Hepatocyte (in vitro differentiated cells): ENCODE measurements around the gene ENOSF1.

Experiments used
- EZH2phosphoT487 ChIP-seq: fragments of 200-600 bp; sonication (generic); IDR thresholded peaks from one replicate; pipeline ENCODE4 v1.6.1; 2018; ENCODE audit warnings: antibody characterized with exemption, mild to moderate bottlenecking, low read depth, moderate library complexity; ENCODE audit not compliant: unreplicated experiment, severe bottlenecking
- TF ChIP-seq, protein P1 (sequence below): fragments of 200-600 bp; sonication (generic); IDR thresholded peaks from 2 replicates; pipeline ENCODE4 v1.5.1; 2016; ENCODE audit warnings: antibody characterized with exemption, mild to moderate bottlenecking; ENCODE audit not compliant: poor library complexity

DNA sequence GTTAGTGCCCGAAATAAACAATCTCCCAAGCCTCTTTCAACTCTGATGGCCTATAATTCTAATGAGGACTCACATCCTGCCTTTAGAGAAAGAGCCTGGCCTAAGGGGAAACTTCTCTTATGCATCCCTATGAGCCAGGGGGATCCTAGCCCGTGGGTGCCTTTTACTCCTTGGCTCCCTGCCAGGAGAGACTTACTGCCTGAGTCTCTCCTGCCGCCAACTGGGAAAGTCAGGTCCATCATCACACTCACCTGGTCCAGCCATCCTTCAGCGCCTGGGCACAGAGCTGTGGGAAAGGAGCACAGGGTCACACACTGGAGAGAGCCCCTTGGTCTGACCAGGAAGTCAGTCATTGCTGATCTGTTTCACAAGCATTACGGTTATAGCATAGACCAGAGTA is 24.1 kb downstream of the ENOSF1 start:
- TF ChIP-seq, protein P1, sequence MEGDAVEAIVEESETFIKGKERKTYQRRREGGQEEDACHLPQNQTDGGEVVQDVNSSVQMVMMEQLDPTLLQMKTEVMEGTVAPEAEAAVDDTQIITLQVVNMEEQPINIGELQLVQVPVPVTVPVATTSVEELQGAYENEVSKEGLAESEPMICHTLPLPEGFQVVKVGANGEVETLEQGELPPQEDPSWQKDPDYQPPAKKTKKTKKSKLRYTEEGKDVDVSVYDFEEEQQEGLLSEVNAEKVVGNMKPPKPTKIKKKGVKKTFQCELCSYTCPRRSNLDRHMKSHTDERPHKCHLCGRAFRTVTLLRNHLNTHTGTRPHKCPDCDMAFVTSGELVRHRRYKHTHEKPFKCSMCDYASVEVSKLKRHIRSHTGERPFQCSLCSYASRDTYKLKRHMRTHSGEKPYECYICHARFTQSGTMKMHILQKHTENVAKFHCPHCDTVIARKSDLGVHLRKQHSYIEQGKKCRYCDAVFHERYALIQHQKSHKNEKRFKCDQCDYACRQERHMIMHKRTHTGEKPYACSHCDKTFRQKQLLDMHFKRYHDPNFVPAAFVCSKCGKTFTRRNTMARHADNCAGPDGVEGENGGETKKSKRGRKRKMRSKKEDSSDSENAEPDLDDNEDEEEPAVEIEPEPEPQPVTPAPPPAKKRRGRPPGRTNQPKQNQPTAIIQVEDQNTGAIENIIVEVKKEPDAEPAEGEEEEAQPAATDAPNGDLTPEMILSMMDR, result no peak
- no peak for TF ChIP-seq EZH2phosphoT487
